ENCODE results near the gene CMTM8. TPM values are rescaled to one million over a fixed set of nuclear protein-coding genes. Genes with fewer than 3 reads are reported as not detected.

The CMTM8 gene
- total and polyA plus RNA-seq, 10 of the 15 experiments (the other 5 are each of a cell fraction or from before 2014, with no cell fraction given), result 0.11 to 0.23 TPM; not detected in 8

- RAD21 ChIA-PET (ENCODE audit: unreplicated experiment), result no interaction called here
- FAIRE-seq, result no peak
- no peak for TF ChIP-seq E4F1 (IDR thresholded peaks at IDR 0.05; ENCODE audit: borderline replicate concordance, partially characterized antibody)
- TF ChIP-seq MTA2 (IDR thresholded peaks at IDR 0.05; ENCODE audit: low read depth), result no peak
- no peak for TF ChIP-seq IKZF1 (conservative IDR thresholded peaks at IDR 0.05)
- no peak for TF ChIP-seq E2F4 (IDR thresholded peaks at IDR 0.05; ENCODE audit: low read depth, low read length)
- no peak for TF ChIP-seq CBFB (IDR thresholded peaks at IDR 0.05; ENCODE audit: low read depth)
- no peak for TF ChIP-seq MYC (IDR thresholded peaks at IDR 0.05; ENCODE audit: insufficient read depth, insufficient read length, insufficient replicate concordance, low read length, severe bottlenecking)
- TF ChIP-seq SREBF2 (IDR thresholded peaks at IDR 0.05; ENCODE audit: low read length), result no peak
- TF ChIP-seq RCOR1 (conservative IDR thresholded peaks at IDR 0.05; ENCODE audit: low read depth, low read length), result no peak
- TF ChIP-seq EZH2 (IDR thresholded peaks at IDR 0.05; ENCODE audit: borderline replicate concordance, control insufficient read depth, low read depth, low read length), result no peak
- no peak for TF ChIP-seq RB1 (IDR thresholded peaks at IDR 0.05; ENCODE audit: borderline replicate concordance)
- no peak for TF ChIP-seq MLLT1 (IDR thresholded peaks at IDR 0.05)
- TF ChIP-seq PRDM15 (CRISPR knock-in tag; IDR thresholded peaks at IDR 0.05), result no peak
- TF ChIP-seq ATF3 (IDR thresholded peaks at IDR 0.05; ENCODE audit: borderline replicate concordance, extremely low read depth, low read depth, low read length), result no peak
- no peak for TF ChIP-seq USF2 (IDR thresholded peaks at IDR 0.05; ENCODE audit: borderline replicate concordance, low read depth, low read length)
Measured at GRCh38 chr3:32326795-32327194, 88.3 kb downstream of the CMTM8 start.

More at GRCh38 chr3:32326795-32327194, 88.3 kb downstream of the CMTM8 start:
- no peak for DNase-seq (ENCODE audit: low read depth, low spot score)
- intact Hi-C loops (cut with micrococcal nuclease; ENCODE audit: unreplicated experiment), result no loop called here
- H2AFZ ChIP-seq (ENCODE audit: control insufficient read depth, low read depth, low read length), result no peak overlapping the region
- H3K4me3 ChIP-seq, result no peak overlapping the region
- in situ Hi-C loops (cut with MboI), result no loop called here
- no peak for ATAC-seq
- H3K27ac ChIP-seq (ENCODE audit: control insufficient read depth, insufficient read depth), result no peak overlapping the region
- H3K36me3 ChIP-seq (ENCODE audit: control insufficient read depth in 2 of 2, insufficient read depth in 2 of 2, low read length in 1 of 2), result no peaks in the 10 kb centered on the region
- H3K79me2 ChIP-seq (ENCODE audit: control insufficient read depth, insufficient read depth, low read length), result no peaks in the 10 kb centered on the region
- H3K4me2 ChIP-seq (ENCODE audit: control insufficient read depth, insufficient read depth), result no peak overlapping the region
- no peak overlapping the region for H3K9ac ChIP-seq (ENCODE audit: control insufficient read depth, insufficient read depth, low read length)
- WGBS (ENCODE audit: insufficient coverage, insufficient replicate concordance, low lambda C conversion rate, missing lambda C conversion rate), result 50% methylated on average over 2 of the region's 2 CpGs
- ChIA-PET SMC1A (ENCODE audit: uncharacterized antibody, unreplicated experiment) (no interaction called here), POLR2A (no interaction called here), CTCF (no interaction called here)
- no TSS peak for BruUV-seq (replicated peaks)
- no peaks in the 10 kb centered on the region; a peak in 1 of 4 replicates for H3K27me3 ChIP-seq (replicated peaks in 1 of 2; ENCODE audit: control insufficient read depth in 2 of 2, insufficient read depth in 2 of 2, low read length in 1 of 2)
- no peaks in the 10 kb centered on the region for H3K4me1 ChIP-seq (ENCODE audit: control insufficient read depth, insufficient read depth, low read length)
- H3K9me3 ChIP-seq (replicated peaks; ENCODE audit: control insufficient read depth, insufficient read depth, low read length), result no peaks in the 10 kb centered on the region
- H4K20me1 ChIP-seq (ENCODE audit: control insufficient read depth, insufficient read depth), result no peaks in the 10 kb centered on the region; the same call in 1 of the 2 replicates
